Dendritic cell treated with granulocyte-macrophage colony-stimulating factor and Interleukin-4, amounts not matched to agents 40 ng/mL and 50 ng/mL, for 4 days (primary cell): ENCODE results near the gene PRR19.

Experiments
- H3K27ac Mint-ChIP-seq: one replicate; pipeline ENCODE4 v1.8.0; 2022; ENCODE audit warnings: mild to moderate bottlenecking, mixed read lengths
- H3K27me3 Mint-ChIP-seq: one replicate; pipeline ENCODE4 v1.8.0; 2022; ENCODE audit warnings: mild to moderate bottlenecking, mixed read lengths
- H3K36me3 Mint-ChIP-seq: one replicate; pipeline ENCODE4 v1.8.0; 2022; ENCODE audit warnings: low read depth, mixed read lengths
- H3K4me1 Mint-ChIP-seq: one replicate; pipeline ENCODE4 v1.8.0; 2022; ENCODE audit warnings: low read depth, mixed read lengths
- H3K4me3 Mint-ChIP-seq: one replicate; pipeline ENCODE4 v1.8.0; 2022; ENCODE audit warnings: mild to moderate bottlenecking, moderate library complexity, mixed read lengths
- H3K9me3 Mint-ChIP-seq: one replicate; pipeline ENCODE4 v1.8.0; 2022; ENCODE audit warnings: mixed read lengths
- intact Hi-C: fragments of 100-400 bp; cut with micrococcal nuclease; formaldehyde crosslinking; loops from one replicate; pipeline ENCODE4 v1.15.0; 2022

Gene PRR19

GRCh38 chr19:42275517-42275916 lies 26.4 kb upstream of the PRR19 start:
- Mint-ChIP-seq H3K4me3 (no peak overlapping the region), H3K9me3 (no peaks in the 10 kb centered on the region), H3K4me1 (peaks cover 81% of the 10 kb centered on the region), H3K27ac (peak overlapping the region; percentile 28), H3K27me3 (no peaks in the 10 kb centered on the region), H3K36me3 (peaks cover 77% of the 10 kb centered on the region)
- intact Hi-C loops, result no loop called here

GRCh38 chr19:42276284-42276683 lies 25.6 kb upstream of the PRR19 start:
- Mint-ChIP-seq H3K9me3 (no peaks in the 10 kb centered on the region), H3K36me3 (peaks cover 74% of the 10 kb centered on the region), H3K4me3 (peak overlapping the region; percentile 25), H3K27ac (peak overlapping the region; percentile 28), H3K4me1 (peaks cover 73% of the 10 kb centered on the region), H3K27me3 (no peaks in the 10 kb centered on the region)
- intact Hi-C loops, result no loop called here

GRCh38 chr19:42276821-42277220 lies 25.1 kb upstream of the PRR19 start:
- intact Hi-C loops, result no loop called here
- Mint-ChIP-seq H3K27me3 (no peaks in the 10 kb centered on the region), H3K4me1 (peaks cover 68% of the 10 kb centered on the region), H3K4me3 (no peak overlapping the region), H3K9me3 (no peaks in the 10 kb centered on the region), H3K36me3 (peaks cover 68% of the 10 kb centered on the region), H3K27ac (no peak overlapping the region)

GRCh38 chr19:42277821-42278451 lies 24.0 kb upstream of the PRR19 start:
- intact Hi-C loops, result no loop called here
- H3K4me1 Mint-ChIP-seq, result peaks cover 62% of the 10 kb centered on the region
- no peak overlapping the region for H3K27ac Mint-ChIP-seq
- no peaks in the 10 kb centered on the region for H3K9me3 Mint-ChIP-seq
- no peaks in the 10 kb centered on the region for H3K27me3 Mint-ChIP-seq
- peaks cover 57% of the 10 kb centered on the region for H3K36me3 Mint-ChIP-seq
- H3K4me3 Mint-ChIP-seq, result peak overlapping the region; percentile 1

- Mint-ChIP-seq H3K9me3 (no peaks in the 10 kb centered on the region), H3K4me1 (peaks cover 57% of the 10 kb centered on the region), H3K36me3 (peaks cover 51% of the 10 kb centered on the region), H3K27me3 (no peaks in the 10 kb centered on the region), H3K4me3 (peak overlapping the region; percentile 1), H3K27ac (no peak overlapping the region)
- intact Hi-C loops, result no loop called here
Observed at GRCh38 chr19:42278452-42279154, 23.3 kb upstream of the PRR19 start.

- peaks cover 43% of the 10 kb centered on the region for H3K36me3 Mint-ChIP-seq
Observed at GRCh38 chr19:42279155-42279901, 22.6 kb upstream of the PRR19 start.

GRCh38 chr19:42279902-42280814 lies 21.8 kb upstream of the PRR19 start:
- no peaks in the 10 kb centered on the region for H3K9me3 Mint-ChIP-seq

More at GRCh38 chr19:42279155-42279901, 22.6 kb upstream of the PRR19 start:
- H3K27me3 Mint-ChIP-seq, result no peaks in the 10 kb centered on the region
- no peaks in the 10 kb centered on the region for H3K9me3 Mint-ChIP-seq
- intact Hi-C loops, result no loop called here
- H3K4me3 Mint-ChIP-seq, result peak overlapping the region; percentile 80
- H3K4me1 Mint-ChIP-seq, result peaks cover 50% of the 10 kb centered on the region
- no peak overlapping the region for H3K27ac Mint-ChIP-seq

GRCh38 chr19:42280815-42281145 lies 21.2 kb upstream of the PRR19 start:
- H3K36me3 Mint-ChIP-seq, result peaks cover 30% of the 10 kb centered on the region
- intact Hi-C loops, result no loop called here
- peaks cover 49% of the 10 kb centered on the region for H3K4me1 Mint-ChIP-seq
- no peaks in the 10 kb centered on the region for H3K9me3 Mint-ChIP-seq
- H3K4me3 Mint-ChIP-seq, result peak overlapping the region; percentile 80
- H3K27ac Mint-ChIP-seq, result no peak overlapping the region
- H3K27me3 Mint-ChIP-seq, result no peaks in the 10 kb centered on the region

More at GRCh38 chr19:42279902-42280814, 21.8 kb upstream of the PRR19 start:
- Mint-ChIP-seq H3K27me3 (no peaks in the 10 kb centered on the region), H3K27ac (no peak overlapping the region), H3K4me1 (peaks cover 49% of the 10 kb centered on the region), H3K36me3 (peaks cover 35% of the 10 kb centered on the region), H3K4me3 (peak overlapping the region; percentile 80)
- intact Hi-C loops, result no loop called here

- Mint-ChIP-seq H3K9me3 (no peaks in the 10 kb centered on the region), H3K36me3 (peaks cover 25% of the 10 kb centered on the region), H3K27me3 (no peaks in the 10 kb centered on the region), H3K4me1 (peaks cover 49% of the 10 kb centered on the region), H3K4me3 (peak overlapping the region; percentile 80), H3K27ac (no peak overlapping the region)
- intact Hi-C loops, result no loop called here
Observed at GRCh38 chr19:42281146-42281826, 20.6 kb upstream of the PRR19 start.

GRCh38 chr19:42281827-42282762 lies 19.8 kb upstream of the PRR19 start:
- Mint-ChIP-seq H3K36me3 (peaks cover 28% of the 10 kb centered on the region), H3K4me3 (peak overlapping the region; percentile 44)

GRCh38 chr19:42282819-42283187 lies 19.1 kb upstream of the PRR19 start:
- Mint-ChIP-seq H3K4me1 (peaks cover 52% of the 10 kb centered on the region), H3K27ac (no peak overlapping the region), H3K4me3 (no peak overlapping the region), H3K36me3 (peaks cover 28% of the 10 kb centered on the region), H3K9me3 (no peaks in the 10 kb centered on the region), H3K27me3 (no peaks in the 10 kb centered on the region)
- intact Hi-C loops, result loop anchor here (1.0 to 2.0 kb wide), 3 partner anchors 14 to 40 kb away; partner anchors contain the start of genes CIC, ERF and GSK3A

More at GRCh38 chr19:42281827-42282762, 19.8 kb upstream of the PRR19 start:
- no peak overlapping the region for H3K27ac Mint-ChIP-seq
- no peaks in the 10 kb centered on the region for H3K9me3 Mint-ChIP-seq
- intact Hi-C loops, result loop anchor here (2.0 kb wide), 2 partner anchors 13 to 39 kb away; partner anchors contain the start of genes CIC and GSK3A
- H3K4me1 Mint-ChIP-seq, result peaks cover 53% of the 10 kb centered on the region
- no peaks in the 10 kb centered on the region for H3K27me3 Mint-ChIP-seq
